Peyer's patch (tissue), 4 donors: ENCODE measurements around the gene PLP2.

Source experiments
- POLR2A ChIP-seq, 2 donors: fragments of 450-650 bp; IDR thresholded peaks; one replicate each; pipeline ENCODE4 v1.5.1; 2017; ENCODE audit warnings: antibody characterized with exemption in 2 of 2, mild to moderate bottlenecking in 2 of 2, moderate library complexity in 2 of 2
- TF ChIP-seq, protein P1 (sequence below), 6 experiments: fragments of 450-650 bp in 4 of 6; fragments of 200-600 bp in 2 of 6; sonication (generic) in 1 of 6; IDR thresholded peaks; one replicate each; pipeline ENCODE4 v1.5.1; 2017 to 2019; ENCODE audit warnings: antibody characterized with exemption in 6 of 6, mild to moderate bottlenecking in 3 of 6, moderate library complexity in 1 of 6

DNA sequence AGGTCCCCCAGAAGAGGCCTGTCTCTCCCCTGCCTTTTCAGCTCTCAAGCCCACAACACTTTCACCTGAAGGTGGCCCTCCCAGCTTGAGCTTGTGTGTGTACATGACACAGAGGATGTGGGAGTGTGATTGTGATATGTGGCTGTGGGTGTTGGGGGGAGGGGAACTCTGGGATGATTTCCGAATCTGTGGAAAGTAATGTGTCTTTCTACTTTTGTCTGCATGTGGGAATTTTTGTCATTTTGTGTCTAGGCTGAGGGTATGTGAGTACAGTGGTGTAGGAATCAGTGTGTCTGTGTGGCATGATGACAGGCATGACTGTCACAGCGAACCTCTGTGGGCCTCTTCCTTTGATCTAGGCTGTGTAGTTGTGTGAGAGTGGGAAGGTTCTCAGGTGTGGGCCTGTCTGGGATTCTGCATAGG, 21.9 kb downstream of the PLP2 start:
- TF ChIP-seq POLR2A (IDR thresholded peaks at IDR 0.05): no peak
- TF ChIP-seq, protein P1, sequence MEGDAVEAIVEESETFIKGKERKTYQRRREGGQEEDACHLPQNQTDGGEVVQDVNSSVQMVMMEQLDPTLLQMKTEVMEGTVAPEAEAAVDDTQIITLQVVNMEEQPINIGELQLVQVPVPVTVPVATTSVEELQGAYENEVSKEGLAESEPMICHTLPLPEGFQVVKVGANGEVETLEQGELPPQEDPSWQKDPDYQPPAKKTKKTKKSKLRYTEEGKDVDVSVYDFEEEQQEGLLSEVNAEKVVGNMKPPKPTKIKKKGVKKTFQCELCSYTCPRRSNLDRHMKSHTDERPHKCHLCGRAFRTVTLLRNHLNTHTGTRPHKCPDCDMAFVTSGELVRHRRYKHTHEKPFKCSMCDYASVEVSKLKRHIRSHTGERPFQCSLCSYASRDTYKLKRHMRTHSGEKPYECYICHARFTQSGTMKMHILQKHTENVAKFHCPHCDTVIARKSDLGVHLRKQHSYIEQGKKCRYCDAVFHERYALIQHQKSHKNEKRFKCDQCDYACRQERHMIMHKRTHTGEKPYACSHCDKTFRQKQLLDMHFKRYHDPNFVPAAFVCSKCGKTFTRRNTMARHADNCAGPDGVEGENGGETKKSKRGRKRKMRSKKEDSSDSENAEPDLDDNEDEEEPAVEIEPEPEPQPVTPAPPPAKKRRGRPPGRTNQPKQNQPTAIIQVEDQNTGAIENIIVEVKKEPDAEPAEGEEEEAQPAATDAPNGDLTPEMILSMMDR (IDR thresholded peaks at IDR 0.05): no peak
